ENCODE measurements around the gene LAMB4. TPM values are rescaled to one million over a fixed set of nuclear protein-coding genes. Genes with fewer than 3 reads are reported as not detected.
A peak's percentile ranks its signal among the peaks of the same experiment; 100 is the strongest.

The LAMB4 gene
- total and polyA plus RNA-seq, 2 of the 4 experiments (the other 2 are of a cell fraction) = 0.12 to 0.18 TPM

- peaks cover 8% of the 10 kb centered on the region for H3K4me1 ChIP-seq (ENCODE audit: control insufficient read depth, insufficient read depth, low read length)
- no peak overlapping the region for H3K56ac ChIP-seq (ENCODE audit: extremely low read depth, insufficient read depth, low read length)
- H3K4ac ChIP-seq (ENCODE audit: low read depth, low read length) = no peak overlapping the region
- H3K4me2 ChIP-seq (ENCODE audit: low read depth, low read length) = no peak overlapping the region
- no peak overlapping the region for H2BK15ac ChIP-seq (ENCODE audit: low read depth, low read length)
- ATAC-seq (ENCODE audit: low read depth) (no peak), DNase-seq (no peak)
- POLR2A ChIA-PET (ENCODE audit: unreplicated experiment) = no interaction called here
- H4K20me1 ChIP-seq (ENCODE audit: insufficient read depth, low read length) = no peaks in the 10 kb centered on the region
- no peaks in the 10 kb centered on the region for H3K79me1 ChIP-seq (ENCODE audit: low read depth in 1 of 2, low read length in 2 of 2)
- dilution Hi-C loops (cut with HindIII; ENCODE audit: low sequenced_read_pairs, unreplicated experiment) (loop anchor here (25.0 kb wide), 1 partner anchor 128 kb away; the partner anchor contains the start of gene LAMB4), intact Hi-C loops (cut with micrococcal nuclease) (no loop called here), in situ Hi-C loops (cut with MboI; ENCODE audit: low sequenced_read_pairs) (no loop called here)
- no TSS peak for BruUV-seq (replicated peaks)
- H3K9me3 ChIP-seq (ENCODE audit: control insufficient read depth, insufficient read depth, low read length) = no peaks in the 10 kb centered on the region
- CTCF ChIA-PET = no interaction called here
- no peak overlapping the region for H3K9ac ChIP-seq (ENCODE audit: low read depth, low read length)
- TF ChIP-seq RFX5 (IDR thresholded peaks at IDR 0.05; ENCODE audit: low read depth, low read length) (no peak), CEBPB (IDR thresholded peaks at IDR 0.05; ENCODE audit: low read depth, low read length) (no peak), ELK1 (IDR thresholded peaks at IDR 0.05; ENCODE audit: borderline replicate concordance, low read depth, low read length) (no peak), MAFK (IDR thresholded peaks at IDR 0.05; ENCODE audit: low read depth, low read length) (no peak), USF2 (IDR thresholded peaks at IDR 0.05; ENCODE audit: low read depth, low read length) (no peak), SMC3 (IDR thresholded peaks at IDR 0.05; ENCODE audit: low read depth, low read length) (no peak), BHLHE40 (IDR thresholded peaks at IDR 0.05; ENCODE audit: low read depth, low read length) (no peak), NFE2L2 (IDR thresholded peaks at IDR 0.05; ENCODE audit: low read depth, low read length) (no peak), RAD21 (IDR thresholded peaks at IDR 0.05; ENCODE audit: low read length) (no peak), MAZ (IDR thresholded peaks at IDR 0.05; ENCODE audit: borderline replicate concordance, low read depth, low read length) (no peak), MXI1 (IDR thresholded peaks at IDR 0.05; ENCODE audit: borderline replicate concordance, low read depth, low read length) (no peak), FOS (IDR thresholded peaks at IDR 0.05; ENCODE audit: low read depth, low read length) (no peak)
- no peak overlapping the region for H3K4me3 ChIP-seq (ENCODE audit: insufficient read depth, low read depth, low read length)
- H4K5ac ChIP-seq (ENCODE audit: low read depth, low read length) = no peak overlapping the region
- peaks cover 10% of the 10 kb centered on the region; the same call in 1 of the 2 replicates for H3K9me1 ChIP-seq (ENCODE audit: insufficient read depth, low read length)
- no peaks in the 10 kb centered on the region for H3K36me3 ChIP-seq (ENCODE audit: control insufficient read depth, insufficient read depth, low read length)
- H2AFZ ChIP-seq (replicated peaks; ENCODE audit: low read length, poor library complexity) = no peak overlapping the region
- no peak overlapping the region for H4K8ac ChIP-seq (ENCODE audit: low read depth in 2 of 2, low read length in 2 of 2)
- H2AK9ac ChIP-seq (replicated peaks; ENCODE audit: low read depth, low read length, poor library complexity) = no peak overlapping the region
- H3K27ac ChIP-seq (ENCODE audit: insufficient read depth, low read length) = no peak overlapping the region
- H2BK5ac ChIP-seq (ENCODE audit: low read depth, low read length, poor library complexity, severe bottlenecking) = no peak overlapping the region
- H3K23ac ChIP-seq (ENCODE audit: low read depth, low read length) = no peak overlapping the region
- no peak overlapping the region for H2BK120ac ChIP-seq (ENCODE audit: low read depth, low read length)
- H2BK20ac ChIP-seq (ENCODE audit: low read depth, low read length) = peak overlapping the region; percentile 9; the same call in 1 of the 2 replicates
- H2AK5ac ChIP-seq (ENCODE audit: low read depth, low read length) = no peak overlapping the region
- H4K91ac ChIP-seq (ENCODE audit: insufficient read depth, low read depth, low read length) = no peak overlapping the region
- no peak overlapping the region for H3K18ac ChIP-seq (ENCODE audit: low read depth, low read length)
- H3K27me3 ChIP-seq (ENCODE audit: control insufficient read depth, insufficient read depth, low read length) = no peaks in the 10 kb centered on the region
- no peak overlapping the region for H3K14ac ChIP-seq (replicated peaks; ENCODE audit: low read depth, low read length)
These were observed 121.3 kb downstream of the LAMB4 start for GRCh38 chr7:108008827-108009226.
